GM12801 (cell line): ENCODE data around the gene B3GALT6.

Source experiments
- CTCF ChIP-seq: IDR thresholded peaks from one replicate; pipeline ENCODE4 v1.5.1; 2011; ENCODE audit warnings: control low read depth; ENCODE audit not compliant: insufficient read length; ENCODE audit errors: extremely low read depth

The B3GALT6 gene

GRCh38 chr1:1216770-1217620 is 15.0 kb upstream of the B3GALT6 start:
- TF ChIP-seq CTCF: no peak

- TF ChIP-seq CTCF: no peak
Measured at GRCh38 chr1:1217621-1218523, 14.2 kb upstream of the B3GALT6 start.

- no peak for TF ChIP-seq CTCF
Measured at GRCh38 chr1:1218524-1219200, 13.4 kb upstream of the B3GALT6 start.

- no peak for TF ChIP-seq CTCF
Measured at GRCh38 chr1:1219341-1219740, 12.7 kb upstream of the B3GALT6 start.

GRCh38 chr1:1220197-1220596 is 11.8 kb upstream of the B3GALT6 start:
- no peak for TF ChIP-seq CTCF

- TF ChIP-seq CTCF: no peak
Measured at GRCh38 chr1:1221887-1222574, 10.0 kb upstream of the B3GALT6 start.
